Subcutaneous abdominal adipose tissue (tissue), 5 donors: Measurements from ENCODE around the gene POLK.
"Not testable (repeated sequence)": the region's sequence is repeated elsewhere in the genome, so short reads cannot be mapped to it uniquely, and the experiment has no call there.

ENCODE experiments used
- H3K27ac ChIP-seq: one replicate; pipeline ENCODE4 v1.7.0; 2013; ENCODE audit warnings: low read depth, mild to moderate bottlenecking, inconsistent platforms, low read length, moderate library complexity
- H3K27me3 ChIP-seq, 5 donors: one replicate each; pipeline ENCODE4 v1.7.0; 2013; ENCODE audit warnings: low read length in 5 of 5, inconsistent platforms in 1 of 5; ENCODE audit not compliant: control insufficient read depth in 5 of 5, insufficient read depth in 4 of 5
- H3K36me3 ChIP-seq, 5 donors: one replicate each; pipeline ENCODE4 v1.7.0; 2013; ENCODE audit warnings: low read length in 5 of 5; ENCODE audit not compliant: control insufficient read depth in 5 of 5, insufficient read depth in 5 of 5
- H3K4me1 ChIP-seq, 5 donors: one replicate each; pipeline ENCODE4 v1.7.0; 2013; ENCODE audit warnings: low read length in 5 of 5, mild to moderate bottlenecking in 3 of 5, moderate library complexity in 1 of 5; ENCODE audit not compliant: control insufficient read depth in 5 of 5, insufficient read depth in 5 of 5
- H3K4me3 ChIP-seq, 5 donors: one replicate each; pipeline ENCODE4 v1.7.0; 2013; ENCODE audit warnings: low read length in 5 of 5, low read depth in 1 of 5
- H3K9ac ChIP-seq, 5 donors: one replicate each; pipeline ENCODE4 v1.7.0; 2013; ENCODE audit warnings: low read length in 5 of 5, mild to moderate bottlenecking in 4 of 5, moderate library complexity in 3 of 5
- H3K9me3 ChIP-seq, 5 donors: one replicate each; pipeline ENCODE4 v1.7.0; 2013; ENCODE audit warnings: low read length in 5 of 5; ENCODE audit not compliant: control insufficient read depth in 5 of 5
- donor health status: healthy.
- donor health status: healthy.
- donor health status: healthy.
- donor health status: healthy.
- donor health status: healthy.

Gene POLK

GRCh38 chr5:75578280-75578679 is 66.6 kb downstream of the POLK start:
- Histone ChIP-seq H3K36me3 (peaks cover 7 to 30% (median 27%) of the 10 kb centered on the region in 5 donors), H3K4me1 (peaks cover 2 to 12% (median 8%) of the 10 kb centered on the region in 5 donors)
- H3K27me3 ChIP-seq, H3K27ac ChIP-seq, H3K9ac ChIP-seq, H3K9me3 ChIP-seq, H3K4me3 ChIP-seq: not testable (repeated sequence)

- peaks cover 0 to 4% (median 0%) of the 10 kb centered on the region in 5 donors for H3K4me1 ChIP-seq
These were observed 73.0 kb downstream of the POLK start for GRCh38 chr5:75584641-75585040.

GRCh38 chr5:75588666-75589065 is 77.0 kb downstream of the POLK start:
- Histone ChIP-seq H3K4me3 (no peak overlapping the region), H3K9ac (no peak overlapping the region), H3K27me3 (no peaks in the 10 kb centered on the region), H3K36me3 (peaks cover 15 to 41% (median 25%) of the 10 kb centered on the region in 5 donors), H3K9me3 (no peaks in the 10 kb centered on the region), H3K27ac (no peak overlapping the region), H3K4me1 (no peaks in the 10 kb centered on the region)

More at GRCh38 chr5:75584641-75585040, 73.0 kb downstream of the POLK start:
- Histone ChIP-seq H3K27ac (no peak overlapping the region), H3K4me3 (no peak overlapping the region), H3K36me3 (peaks cover 8 to 27% (median 26%) of the 10 kb centered on the region in 5 donors), H3K27me3 (no peaks in the 10 kb centered on the region), H3K9me3 (no peaks in the 10 kb centered on the region), H3K9ac (no peak overlapping the region)

GRCh38 chr5:75600535-75600934 is 88.8 kb downstream of the POLK start:
- Histone ChIP-seq H3K27ac (no peak overlapping the region), H3K9ac (no peak overlapping the region), H3K27me3 (no peaks in the 10 kb centered on the region), H3K36me3 (peaks cover 17 to 38% (median 26%) of the 10 kb centered on the region in 5 donors), H3K4me3 (no peak overlapping the region), H3K4me1 (no peaks in the 10 kb centered on the region), H3K9me3 (no peaks in the 10 kb centered on the region)

GRCh38 chr5:75601567-75601966 is 89.9 kb downstream of the POLK start:
- no peak overlapping the region for H3K9ac ChIP-seq
- no peak overlapping the region for H3K4me3 ChIP-seq
- no peaks in the 10 kb centered on the region for H3K4me1 ChIP-seq
- H3K27ac ChIP-seq, result no peak overlapping the region
- no peaks in the 10 kb centered on the region for H3K9me3 ChIP-seq
- no peaks in the 10 kb centered on the region for H3K27me3 ChIP-seq
- peaks cover 17 to 30% (median 23%) of the 10 kb centered on the region in 5 donors for H3K36me3 ChIP-seq

GRCh38 chr5:75601996-75602395 is 90.3 kb downstream of the POLK start:
- no peaks in the 10 kb centered on the region for H3K27me3 ChIP-seq
- H3K27ac ChIP-seq, result no peak overlapping the region
- no peaks in the 10 kb centered on the region for H3K4me1 ChIP-seq
- H3K9ac ChIP-seq, result no peak overlapping the region
- H3K36me3 ChIP-seq, result peaks cover 17 to 26% (median 18%) of the 10 kb centered on the region in 5 donors
- no peaks in the 10 kb centered on the region for H3K9me3 ChIP-seq
- H3K4me3 ChIP-seq, result no peak overlapping the region

GRCh38 chr5:75603371-75603770 is 91.7 kb downstream of the POLK start:
- H3K4me3 ChIP-seq, result no peak overlapping the region
- H3K27ac ChIP-seq, result no peak overlapping the region
- no peaks in the 10 kb centered on the region for H3K27me3 ChIP-seq

GRCh38 chr5:75603821-75604220 is 92.1 kb downstream of the POLK start:
- Histone ChIP-seq H3K27me3 (no peaks in the 10 kb centered on the region), H3K9ac (no peak overlapping the region), H3K4me3 (no peak overlapping the region), H3K36me3 (peaks cover 16 to 21% (median 17%) of the 10 kb centered on the region in 5 donors), H3K9me3 (no peaks in the 10 kb centered on the region), H3K4me1 (no peaks in the 10 kb centered on the region), H3K27ac (no peak overlapping the region)

More at GRCh38 chr5:75603371-75603770, 91.7 kb downstream of the POLK start:
- no peaks in the 10 kb centered on the region for H3K4me1 ChIP-seq
- H3K36me3 ChIP-seq, result peaks cover 16 to 21% (median 17%) of the 10 kb centered on the region in 5 donors
- H3K9me3 ChIP-seq, result no peaks in the 10 kb centered on the region
- H3K9ac ChIP-seq, result no peak overlapping the region

- not testable (repeated sequence) for H3K4me3 ChIP-seq, H3K9me3 ChIP-seq, H3K27ac ChIP-seq, H3K36me3 ChIP-seq, H3K27me3 ChIP-seq, H3K9ac ChIP-seq
- H3K4me1 ChIP-seq, result peaks cover 0 to 14% (median 10%) of the 10 kb centered on the region in 5 donors
These were observed 95.7 kb downstream of the POLK start for GRCh38 chr5:75607341-75607740.

GRCh38 chr5:75608870-75609269 is 97.2 kb downstream of the POLK start:
- peaks cover 0 to 3% (median 2%) of the 10 kb centered on the region in 5 donors for H3K36me3 ChIP-seq
- peaks cover 0 to 14% (median 10%) of the 10 kb centered on the region in 5 donors for H3K4me1 ChIP-seq
- H3K27me3 ChIP-seq, result no peaks in the 10 kb centered on the region
- no peak overlapping the region for H3K9ac ChIP-seq
- H3K4me3 ChIP-seq, result no peak overlapping the region
- no peaks in the 10 kb centered on the region for H3K9me3 ChIP-seq
- no peak overlapping the region for H3K27ac ChIP-seq

- Histone ChIP-seq H3K9ac (no peak overlapping the region), H3K27me3 (no peaks in the 10 kb centered on the region), H3K36me3 (no peaks in the 10 kb centered on the region), H3K4me3 (no peak overlapping the region), H3K4me1 (peaks cover 0 to 14% (median 10%) of the 10 kb centered on the region in 5 donors), H3K9me3 (no peaks in the 10 kb centered on the region), H3K27ac (no peak overlapping the region)
These were observed 98.5 kb downstream of the POLK start for GRCh38 chr5:75610201-75610600.
